ENCODE data around the gene UQCRFS1.
A peak's percentile ranks its signal among the peaks of the same experiment; 100 is the strongest.
"Not testable (repeated sequence)": the region's sequence is repeated elsewhere in the genome, so short reads cannot be mapped to it uniquely, and the experiment has no call there.

The UQCRFS1 gene

GRCh38 chr19:29212648-29213573, at the start of gene UQCRFS1:
Gene UQCRFS1, minus strand, starts transcription at chr19:29213151. Its CDS starts 33 bp downstream, at chr19:29213118.
- DNase-seq = peak; percentile 92

GRCh38 chr19:29262085-29262484, 49.1 kb upstream of the UQCRFS1 start:
- DNase-seq = no peak

- no peak for DNase-seq
These were observed 47.7 kb upstream of the UQCRFS1 start for GRCh38 chr19:29260477-29261317.

- no peak for DNase-seq
These were observed 46.9 kb upstream of the UQCRFS1 start for GRCh38 chr19:29259867-29260281.

- no peak for DNase-seq
These were observed 46.2 kb upstream of the UQCRFS1 start for GRCh38 chr19:29259153-29259552.

GRCh38 chr19:29256516-29256915, 43.6 kb upstream of the UQCRFS1 start:
- DNase-seq = no peak

GRCh38 chr19:29255912-29256311, 43.0 kb upstream of the UQCRFS1 start:
- no peak for DNase-seq

- no peak for DNase-seq
These were observed 42.1 kb upstream of the UQCRFS1 start for GRCh38 chr19:29255006-29255405.

- not testable (repeated sequence) for DNase-seq
These were observed 36.8 kb upstream of the UQCRFS1 start for GRCh38 chr19:29249798-29250197.

- no peak for DNase-seq
These were observed 35.4 kb upstream of the UQCRFS1 start for GRCh38 chr19:29248332-29248844.

- no peak for DNase-seq
These were observed 34.9 kb upstream of the UQCRFS1 start for GRCh38 chr19:29247872-29248271.

GRCh38 chr19:29247471-29247870, 34.5 kb upstream of the UQCRFS1 start:
- DNase-seq = no peak

- no peak for DNase-seq
These were observed 34.1 kb upstream of the UQCRFS1 start for GRCh38 chr19:29247051-29247450.

GRCh38 chr19:29245215-29245614, 32.3 kb upstream of the UQCRFS1 start:
- no peak for DNase-seq

GRCh38 chr19:29241324-29241723, 28.4 kb upstream of the UQCRFS1 start:
- DNase-seq = no peak

- no peak for DNase-seq
These were observed 26.3 kb upstream of the UQCRFS1 start for GRCh38 chr19:29239213-29239776.

GRCh38 chr19:29233591-29233990, 20.6 kb upstream of the UQCRFS1 start:
- DNase-seq = no peak

GRCh38 chr19:29232315-29232852, 19.4 kb upstream of the UQCRFS1 start:
- no peak for DNase-seq

GRCh38 chr19:29231306-29231705, 18.4 kb upstream of the UQCRFS1 start:
- not testable (repeated sequence) for DNase-seq

- no peak for DNase-seq
These were observed 4.7 kb upstream of the UQCRFS1 start for GRCh38 chr19:29217616-29218015.

- no peak for DNase-seq
These were observed 3.1 kb upstream of the UQCRFS1 start for GRCh38 chr19:29216021-29216420.

- no peak for DNase-seq
These were observed 2.4 kb upstream of the UQCRFS1 start for GRCh38 chr19:29215322-29215845.

- no peak for DNase-seq
These were observed 1.5 kb upstream of the UQCRFS1 start for GRCh38 chr19:29214411-29214810.

Measured in NCI-H510A (cell line).